ENCODE data around the gene CCBE1. TPM values are rescaled to one million over a fixed set of nuclear protein-coding genes. Genes with fewer than 3 reads are reported as not detected.

Gene CCBE1
- polyA plus RNA-seq, 1 of the 3 experiments (the other 2 are of a cell fraction) = 5.0 TPM

DNA sequence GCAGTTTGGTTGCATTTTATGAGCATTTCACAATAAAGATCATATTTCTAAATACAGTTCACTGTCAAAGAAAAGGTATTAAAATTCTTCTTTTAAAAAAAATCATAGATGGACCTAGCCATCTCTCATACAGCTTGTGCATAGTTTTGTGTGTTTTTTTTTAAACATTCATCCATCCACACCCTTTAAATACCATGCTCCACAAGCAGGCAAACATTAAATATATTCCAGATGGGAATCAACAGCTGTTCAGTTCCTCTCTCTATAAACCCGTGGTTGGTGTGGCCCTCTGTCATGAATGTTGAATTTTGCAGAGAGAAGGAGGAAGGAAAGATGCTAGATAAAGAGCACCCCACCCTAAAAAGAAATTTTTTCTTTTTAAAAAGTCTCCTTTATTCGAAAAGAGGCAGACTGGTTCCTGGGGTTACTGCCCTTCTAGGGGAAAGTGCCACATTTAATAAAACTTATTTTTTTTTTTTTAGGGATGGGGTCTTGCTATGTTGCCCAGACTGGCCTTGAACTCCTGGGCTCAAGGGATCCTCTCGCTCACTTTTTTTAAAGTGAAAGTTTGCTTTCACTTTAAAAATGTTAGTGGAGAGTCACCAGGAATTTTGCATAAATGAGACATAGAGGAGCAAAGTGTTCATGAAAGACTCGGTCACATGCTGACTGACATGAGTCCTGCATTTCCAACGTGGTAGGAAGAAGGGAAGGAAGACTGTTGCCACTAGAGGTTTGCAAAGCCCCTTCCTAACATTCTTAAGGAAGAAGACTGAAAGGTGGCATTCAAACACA lies 264.2 kb downstream of the CCBE1 start (continued):
- TF ChIP-seq, protein P1, sequence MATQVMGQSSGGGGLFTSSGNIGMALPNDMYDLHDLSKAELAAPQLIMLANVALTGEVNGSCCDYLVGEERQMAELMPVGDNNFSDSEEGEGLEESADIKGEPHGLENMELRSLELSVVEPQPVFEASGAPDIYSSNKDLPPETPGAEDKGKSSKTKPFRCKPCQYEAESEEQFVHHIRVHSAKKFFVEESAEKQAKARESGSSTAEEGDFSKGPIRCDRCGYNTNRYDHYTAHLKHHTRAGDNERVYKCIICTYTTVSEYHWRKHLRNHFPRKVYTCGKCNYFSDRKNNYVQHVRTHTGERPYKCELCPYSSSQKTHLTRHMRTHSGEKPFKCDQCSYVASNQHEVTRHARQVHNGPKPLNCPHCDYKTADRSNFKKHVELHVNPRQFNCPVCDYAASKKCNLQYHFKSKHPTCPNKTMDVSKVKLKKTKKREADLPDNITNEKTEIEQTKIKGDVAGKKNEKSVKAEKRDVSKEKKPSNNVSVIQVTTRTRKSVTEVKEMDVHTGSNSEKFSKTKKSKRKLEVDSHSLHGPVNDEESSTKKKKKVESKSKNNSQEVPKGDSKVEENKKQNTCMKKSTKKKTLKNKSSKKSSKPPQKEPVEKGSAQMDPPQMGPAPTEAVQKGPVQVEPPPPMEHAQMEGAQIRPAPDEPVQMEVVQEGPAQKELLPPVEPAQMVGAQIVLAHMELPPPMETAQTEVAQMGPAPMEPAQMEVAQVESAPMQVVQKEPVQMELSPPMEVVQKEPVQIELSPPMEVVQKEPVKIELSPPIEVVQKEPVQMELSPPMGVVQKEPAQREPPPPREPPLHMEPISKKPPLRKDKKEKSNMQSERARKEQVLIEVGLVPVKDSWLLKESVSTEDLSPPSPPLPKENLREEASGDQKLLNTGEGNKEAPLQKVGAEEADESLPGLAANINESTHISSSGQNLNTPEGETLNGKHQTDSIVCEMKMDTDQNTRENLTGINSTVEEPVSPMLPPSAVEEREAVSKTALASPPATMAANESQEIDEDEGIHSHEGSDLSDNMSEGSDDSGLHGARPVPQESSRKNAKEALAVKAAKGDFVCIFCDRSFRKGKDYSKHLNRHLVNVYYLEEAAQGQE (IDR thresholded peaks at IDR 0.05; ENCODE audit: low read depth, low read length) = no peak

DNA sequence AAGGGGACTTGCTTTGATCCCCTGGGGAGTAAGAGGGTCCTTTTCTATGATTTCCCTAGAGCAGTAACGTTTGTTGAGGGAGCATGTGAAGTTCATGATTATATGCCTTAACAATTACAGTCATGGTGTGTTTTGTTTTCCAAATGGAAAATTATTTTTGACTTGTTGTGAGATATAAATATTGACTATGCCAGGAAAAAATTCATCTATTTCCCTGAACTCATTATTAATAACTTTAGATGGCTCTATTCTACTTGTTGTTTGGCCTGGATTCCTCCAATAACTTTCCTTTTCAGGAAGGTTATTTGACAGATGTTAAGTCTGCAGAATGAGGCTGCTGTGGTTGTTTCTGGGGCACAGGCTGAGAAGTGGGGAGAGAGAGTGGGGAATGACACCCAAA lies 266.1 kb downstream of the CCBE1 start:
- H4K20me1 ChIP-seq (ENCODE audit: insufficient read depth) = no peaks in the 10 kb centered on the region
- 46% methylated on average over 1 of the region's 1 CpG for WGBS (ENCODE audit: low lambda C conversion rate)
- no peak for DNase-seq
- TF ChIP-seq SIN3A (IDR thresholded peaks at IDR 0.05; ENCODE audit: borderline replicate concordance, low read depth, low read length) = no peak
- TF ChIP-seq, protein P2, sequence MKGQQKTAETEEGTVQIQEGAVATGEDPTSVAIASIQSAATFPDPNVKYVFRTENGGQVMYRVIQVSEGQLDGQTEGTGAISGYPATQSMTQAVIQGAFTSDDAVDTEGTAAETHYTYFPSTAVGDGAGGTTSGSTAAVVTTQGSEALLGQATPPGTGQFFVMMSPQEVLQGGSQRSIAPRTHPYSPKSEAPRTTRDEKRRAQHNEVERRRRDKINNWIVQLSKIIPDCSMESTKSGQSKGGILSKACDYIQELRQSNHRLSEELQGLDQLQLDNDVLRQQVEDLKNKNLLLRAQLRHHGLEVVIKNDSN (IDR thresholded peaks at IDR 0.05; ENCODE audit: borderline replicate concordance, low read depth) = no peak
- TF ChIP-seq TCF12 (IDR thresholded peaks at IDR 0.05) = no peak
- TF ChIP-seq, protein P3, sequence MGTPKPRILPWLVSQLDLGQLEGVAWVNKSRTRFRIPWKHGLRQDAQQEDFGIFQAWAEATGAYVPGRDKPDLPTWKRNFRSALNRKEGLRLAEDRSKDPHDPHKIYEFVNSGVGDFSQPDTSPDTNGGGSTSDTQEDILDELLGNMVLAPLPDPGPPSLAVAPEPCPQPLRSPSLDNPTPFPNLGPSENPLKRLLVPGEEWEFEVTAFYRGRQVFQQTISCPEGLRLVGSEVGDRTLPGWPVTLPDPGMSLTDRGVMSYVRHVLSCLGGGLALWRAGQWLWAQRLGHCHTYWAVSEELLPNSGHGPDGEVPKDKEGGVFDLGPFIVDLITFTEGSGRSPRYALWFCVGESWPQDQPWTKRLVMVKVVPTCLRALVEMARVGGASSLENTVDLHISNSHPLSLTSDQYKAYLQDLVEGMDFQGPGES (IDR thresholded peaks at IDR 0.05; ENCODE audit: low read depth, low read length) = no peak
- POLR2A ChIA-PET = no interaction called here
- H3K9ac ChIP-seq = no peak overlapping the region
- H3F3A ChIP-seq (replicated peaks; ENCODE audit: insufficient read depth) = no peaks in the 10 kb centered on the region
- no peak overlapping the region for H3K4me2 ChIP-seq
- no peaks in the 10 kb centered on the region for H3K79me2 ChIP-seq (ENCODE audit: insufficient read depth)
- H3K9me3 ChIP-seq = no peaks in the 10 kb centered on the region
- H3K4me3 ChIP-seq (ENCODE audit: low read depth in 2 of 2, low read length in 1 of 2) = no peak overlapping the region
- H3K27me3 ChIP-seq (ENCODE audit: insufficient read depth) = no peaks in the 10 kb centered on the region
- H3K36me3 ChIP-seq (replicated peaks in 1 of 2; ENCODE audit: control insufficient read depth in 1 of 2, insufficient read depth in 2 of 2, low read length in 1 of 2) = no peaks in the 10 kb centered on the region
- H3K27ac ChIP-seq (ENCODE audit: low read depth in 2 of 2, low read length in 1 of 2) = no peak overlapping the region
- peaks cover 0 to 5% of the 10 kb centered on the region in 2 experiments; a peak in 1 of 4 replicates for H3K4me1 ChIP-seq (ENCODE audit: control insufficient read depth in 1 of 2, insufficient read depth in 2 of 2, low read depth in 1 of 2, low read length in 1 of 2)
- H3K9me2 ChIP-seq = no peaks in the 10 kb centered on the region
- no peak overlapping the region for H2AFZ ChIP-seq (ENCODE audit: low read depth)
- CTCF ChIA-PET = interaction anchor here (1.5 kb wide), 1 partner anchor 29 kb away, joined by 4 read pairs; no protein-coding TSS in a partner anchor

DNA sequence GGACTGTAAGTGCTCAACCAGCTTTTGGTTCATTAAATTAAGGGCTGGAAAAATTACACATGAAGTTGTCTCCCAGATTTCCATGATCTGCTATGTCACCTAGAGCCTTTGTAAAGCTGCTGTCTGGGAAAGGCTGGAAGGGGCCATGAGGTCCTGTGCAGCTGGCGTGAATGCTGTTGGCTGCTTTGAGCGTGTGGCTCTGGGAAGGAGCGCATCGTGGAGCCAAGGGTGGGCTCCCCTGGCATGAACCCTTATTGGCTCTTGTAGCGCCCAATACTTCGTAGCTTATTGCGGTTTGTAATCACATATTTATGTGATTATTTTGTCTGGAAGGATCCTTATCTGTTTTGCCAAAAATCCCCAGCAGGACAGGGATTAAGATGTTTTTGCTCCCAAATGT lies 267.6 kb downstream of the CCBE1 start:
- H3K36me3 ChIP-seq (replicated peaks in 1 of 2; ENCODE audit: control insufficient read depth in 1 of 2, insufficient read depth in 2 of 2, low read length in 1 of 2) = no peaks in the 10 kb centered on the region
- peaks cover 0 to 5% of the 10 kb centered on the region in 2 experiments; a peak in 1 of 4 replicates for H3K4me1 ChIP-seq (ENCODE audit: control insufficient read depth in 1 of 2, insufficient read depth in 2 of 2, low read depth in 1 of 2, low read length in 1 of 2)
- H3K9me2 ChIP-seq = no peaks in the 10 kb centered on the region
- ChIA-PET CTCF (interaction anchor here (1.5 to 1.8 kb wide), 2 partner anchors 27 to 394 kb away, joined by 4 to 7 read pairs; no protein-coding TSS in a partner anchor), POLR2A (no interaction called here)
- H3K4me2 ChIP-seq = no peak overlapping the region
- no peak overlapping the region for H3K9ac ChIP-seq
- no peak overlapping the region for H3K4me3 ChIP-seq (ENCODE audit: low read depth in 2 of 2, low read length in 1 of 2)
- WGBS (ENCODE audit: low lambda C conversion rate) = 80% methylated on average over 7 of the region's 7 CpGs
- H4K20me1 ChIP-seq (ENCODE audit: insufficient read depth) = no peaks in the 10 kb centered on the region
- H3K79me2 ChIP-seq (ENCODE audit: insufficient read depth) = no peaks in the 10 kb centered on the region
- H3K9me3 ChIP-seq = no peaks in the 10 kb centered on the region
- H2AFZ ChIP-seq (ENCODE audit: low read depth) = no peak overlapping the region
- no peak for DNase-seq
- H3K27me3 ChIP-seq (ENCODE audit: insufficient read depth) = no peaks in the 10 kb centered on the region
- no peak overlapping the region for H3K27ac ChIP-seq (ENCODE audit: low read depth in 2 of 2, low read length in 1 of 2)
- H3F3A ChIP-seq (replicated peaks; ENCODE audit: insufficient read depth) = no peaks in the 10 kb centered on the region
- TF ChIP-seq YY1 (IDR thresholded peaks at IDR 0.05; ENCODE audit: low read depth) = no peak
- TF ChIP-seq, protein P3 (IDR thresholded peaks at IDR 0.05; ENCODE audit: low read depth, low read length) = no peak
- TF ChIP-seq NRF1 (IDR thresholded peaks at IDR 0.05; ENCODE audit: low read depth, low read length) = no peak
- TF ChIP-seq, protein P2 (IDR thresholded peaks at IDR 0.05; ENCODE audit: borderline replicate concordance, low read depth) = no peak
- TF ChIP-seq, protein P4, sequence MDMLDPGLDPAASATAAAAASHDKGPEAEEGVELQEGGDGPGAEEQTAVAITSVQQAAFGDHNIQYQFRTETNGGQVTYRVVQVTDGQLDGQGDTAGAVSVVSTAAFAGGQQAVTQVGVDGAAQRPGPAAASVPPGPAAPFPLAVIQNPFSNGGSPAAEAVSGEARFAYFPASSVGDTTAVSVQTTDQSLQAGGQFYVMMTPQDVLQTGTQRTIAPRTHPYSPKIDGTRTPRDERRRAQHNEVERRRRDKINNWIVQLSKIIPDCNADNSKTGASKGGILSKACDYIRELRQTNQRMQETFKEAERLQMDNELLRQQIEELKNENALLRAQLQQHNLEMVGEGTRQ (IDR thresholded peaks at IDR 0.05; ENCODE audit: borderline replicate concordance, low read depth, low read length) = no peak
- TF ChIP-seq SMC3 (IDR thresholded peaks at IDR 0.05; ENCODE audit: low read depth, low read length) = no peak
- no peak for TF ChIP-seq TAF1 (IDR thresholded peaks at IDR 0.05; ENCODE audit: borderline replicate concordance, low read depth, low read length)
- TF ChIP-seq GATA2 (CRISPR knock-in tag; IDR thresholded peaks at IDR 0.05) = no peak
- TF ChIP-seq SIN3A (IDR thresholded peaks at IDR 0.05; ENCODE audit: borderline replicate concordance, low read depth, low read length) = no peak
